GM23338 (cell line): Measurements from ENCODE around the gene SFI1.

Experiments
- CTCF ChIP-seq, 2 experiments: fragments of 200-600 bp in 1 of 2; sonication (generic) in 1 of 2; conservative IDR thresholded peaks; 2 replicates each; pipeline versions ENCODE4 v1.5.1 to v1.6.1; 2016 to 2017; ENCODE audit warnings: antibody characterized with exemption in 2 of 2, low read depth in 2 of 2, mild to moderate bottlenecking in 2 of 2, moderate library complexity in 1 of 2
- EZH2 ChIP-seq: fragments of 200-600 bp; sonication (generic); IDR thresholded peaks from one replicate; pipeline ENCODE4 v1.8.0; 2017; ENCODE audit warnings: antibody characterized with exemption, mild to moderate bottlenecking, low read depth; ENCODE audit not compliant: unreplicated experiment
- POLR2AphosphoS5 ChIP-seq: IDR thresholded peaks from 2 replicates; pipeline ENCODE4 v1.6.1; 2016; ENCODE audit warnings: antibody characterized with exemption, low read depth
- TF ChIP-seq, protein P1 (sequence below): IDR thresholded peaks from one replicate; pipeline ENCODE4 v1.6.1; 2018; ENCODE audit warnings: antibody characterized with exemption; ENCODE audit not compliant: unreplicated experiment

DNA sequence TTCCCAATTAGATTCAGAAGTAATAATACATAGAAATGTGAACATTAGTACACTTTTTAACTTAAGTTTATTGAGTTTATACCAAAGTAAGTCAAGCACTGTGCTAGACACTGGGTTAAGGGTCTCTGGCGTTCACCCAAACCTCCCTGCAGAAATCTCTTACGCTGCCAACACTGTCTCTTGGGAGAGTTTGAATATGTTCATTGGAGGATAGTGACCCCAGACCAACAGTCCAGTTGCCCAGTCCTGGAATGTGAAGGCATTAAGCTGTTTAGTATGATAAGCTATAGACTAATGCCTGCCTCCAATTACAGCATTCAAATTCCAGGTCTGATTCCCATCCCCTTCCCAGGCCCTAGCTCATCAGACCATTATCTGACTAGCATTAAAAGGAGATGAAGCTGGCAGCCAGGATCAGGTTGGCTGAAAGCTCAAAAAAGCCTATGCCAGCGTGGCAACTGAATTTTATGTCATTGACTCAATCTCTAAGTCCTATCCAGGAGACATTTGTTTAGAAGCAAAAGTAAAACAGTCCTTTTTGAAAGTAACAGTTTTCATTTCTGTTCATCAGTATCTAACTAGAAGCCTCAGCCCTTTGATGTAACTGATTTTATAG lies 77.8 kb downstream of the SFI1 start:
- TF ChIP-seq CTCF (conservative IDR thresholded peaks at IDR 0.05; ENCODE audit: low read depth in 2 of 2) (no peak), POLR2AphosphoS5 (no peak), EZH2 (no peak)
- TF ChIP-seq, protein P1, sequence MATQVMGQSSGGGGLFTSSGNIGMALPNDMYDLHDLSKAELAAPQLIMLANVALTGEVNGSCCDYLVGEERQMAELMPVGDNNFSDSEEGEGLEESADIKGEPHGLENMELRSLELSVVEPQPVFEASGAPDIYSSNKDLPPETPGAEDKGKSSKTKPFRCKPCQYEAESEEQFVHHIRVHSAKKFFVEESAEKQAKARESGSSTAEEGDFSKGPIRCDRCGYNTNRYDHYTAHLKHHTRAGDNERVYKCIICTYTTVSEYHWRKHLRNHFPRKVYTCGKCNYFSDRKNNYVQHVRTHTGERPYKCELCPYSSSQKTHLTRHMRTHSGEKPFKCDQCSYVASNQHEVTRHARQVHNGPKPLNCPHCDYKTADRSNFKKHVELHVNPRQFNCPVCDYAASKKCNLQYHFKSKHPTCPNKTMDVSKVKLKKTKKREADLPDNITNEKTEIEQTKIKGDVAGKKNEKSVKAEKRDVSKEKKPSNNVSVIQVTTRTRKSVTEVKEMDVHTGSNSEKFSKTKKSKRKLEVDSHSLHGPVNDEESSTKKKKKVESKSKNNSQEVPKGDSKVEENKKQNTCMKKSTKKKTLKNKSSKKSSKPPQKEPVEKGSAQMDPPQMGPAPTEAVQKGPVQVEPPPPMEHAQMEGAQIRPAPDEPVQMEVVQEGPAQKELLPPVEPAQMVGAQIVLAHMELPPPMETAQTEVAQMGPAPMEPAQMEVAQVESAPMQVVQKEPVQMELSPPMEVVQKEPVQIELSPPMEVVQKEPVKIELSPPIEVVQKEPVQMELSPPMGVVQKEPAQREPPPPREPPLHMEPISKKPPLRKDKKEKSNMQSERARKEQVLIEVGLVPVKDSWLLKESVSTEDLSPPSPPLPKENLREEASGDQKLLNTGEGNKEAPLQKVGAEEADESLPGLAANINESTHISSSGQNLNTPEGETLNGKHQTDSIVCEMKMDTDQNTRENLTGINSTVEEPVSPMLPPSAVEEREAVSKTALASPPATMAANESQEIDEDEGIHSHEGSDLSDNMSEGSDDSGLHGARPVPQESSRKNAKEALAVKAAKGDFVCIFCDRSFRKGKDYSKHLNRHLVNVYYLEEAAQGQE: no peak
